PFSK-1 (cell line): Measurements from ENCODE around the gene F2RL3.

Experiments used
- POLR2AphosphoS5 ChIP-seq: IDR thresholded peaks from 2 replicates; pipeline ENCODE4 v1.6.1; 2012; ENCODE audit warnings: low read depth, mild to moderate bottlenecking, control low read depth, low read length, moderate library complexity
- REST ChIP-seq, 2 experiments: IDR thresholded peaks; 2 replicates each; pipeline versions ENCODE4 v1.6.1 to v1.8.0; 2011 to 2012; ENCODE audit warnings: low read depth in 2 of 2, low read length in 2 of 2, control low read depth in 1 of 2, inconsistent platforms in 1 of 2, mild to moderate bottlenecking in 1 of 2, moderate library complexity in 1 of 2; ENCODE audit not compliant: insufficient read depth in 1 of 2
- SIN3A ChIP-seq: IDR thresholded peaks from 2 replicates; pipeline ENCODE4 v1.6.1; 2012; ENCODE audit warnings: mild to moderate bottlenecking, low read length, moderate library complexity, borderline replicate concordance; ENCODE audit not compliant: insufficient read depth

- TF ChIP-seq SIN3A, result no peak
- no peak for TF ChIP-seq REST (IDR thresholded peaks at IDR 0.05; ENCODE audit: insufficient read depth in 1 of 2, low read depth in 2 of 2, low read length in 2 of 2)
- no peak for TF ChIP-seq POLR2AphosphoS5
These were observed 7.6 kb downstream of the F2RL3 start for GRCh38 chr19:16896146-16897028.
